ENCODE data around the gene PACSIN2. TPM values are rescaled to one million over a fixed set of nuclear protein-coding genes. Genes with fewer than 3 reads are reported as not detected.
A peak's percentile ranks its signal among the peaks of the same experiment; 100 is the strongest.

PACSIN2 gene
- total and polyA plus RNA-seq, 7 donors, result 44.2 to 126 (median 52.3) TPM

- H3K4me1 ChIP-seq, result peaks cover 0 to 68% (median 61%) of the 10 kb centered on the region in 4 donors
- TF ChIP-seq POLR2AphosphoS5 (IDR thresholded peaks at IDR 0.05) (no peak), CTCF (IDR thresholded peaks at IDR 0.05) (no peak), POLR2A (IDR thresholded peaks at IDR 0.05) (no peak), EP300 (IDR thresholded peaks at IDR 0.05) (no peak)
Measured at GRCh38 chr22:42909363-42910058, 105.4 kb downstream of the PACSIN2 start.

GRCh38 chr22:42908374-42908746 lies 106.6 kb downstream of the PACSIN2 start:
- TF ChIP-seq POLR2AphosphoS5 (IDR thresholded peaks at IDR 0.05), result no peak
- no peak for TF ChIP-seq EP300 (IDR thresholded peaks at IDR 0.05)
- no peak for TF ChIP-seq POLR2A (IDR thresholded peaks at IDR 0.05)
- no peak for TF ChIP-seq CTCF (IDR thresholded peaks at IDR 0.05)
- Histone ChIP-seq H3K36me3 (peaks cover 0 to 9% (median 2%) of the 10 kb centered on the region in 4 donors), H3K4me1 (peaks cover 0 to 70% (median 66%) of the 10 kb centered on the region in 4 donors), H3K4me3 (no peak overlapping the region), H3K9me3 (no peaks in the 10 kb centered on the region), H3K27ac (peak overlapping the region; percentile 66 to 77 (median 76)), H3K27me3 (no peaks in the 10 kb centered on the region)
- intact Hi-C loops (cut with DNase I), result loop anchor here (5.0 kb wide), 3 partner anchors 84 to 124 kb away; no protein-coding TSS in a partner anchor
- 84% methylated on average over 6 of the region's 6 CpGs for WGBS, 2 donors
- no peak for DNase-seq

More at GRCh38 chr22:42909363-42910058, 105.4 kb downstream of the PACSIN2 start:
- intact Hi-C loops (cut with DNase I), result loop anchor here (5.0 kb wide), 3 partner anchors 83 to 123 kb away; no protein-coding TSS in a partner anchor
- H3K9me3 ChIP-seq, result no peaks in the 10 kb centered on the region
- H3K27me3 ChIP-seq, result no peaks in the 10 kb centered on the region
- no peak for DNase-seq
- H3K27ac ChIP-seq, result peak overlapping the region; percentile 11 to 77 (median 76)
- WGBS, 2 donors, result 87 to 90% methylated on average over 14 of the region's 14 CpGs
- H3K36me3 ChIP-seq, result peaks cover 0 to 9% (median 2%) of the 10 kb centered on the region in 4 donors
- no peak overlapping the region for H3K4me3 ChIP-seq

DNA sequence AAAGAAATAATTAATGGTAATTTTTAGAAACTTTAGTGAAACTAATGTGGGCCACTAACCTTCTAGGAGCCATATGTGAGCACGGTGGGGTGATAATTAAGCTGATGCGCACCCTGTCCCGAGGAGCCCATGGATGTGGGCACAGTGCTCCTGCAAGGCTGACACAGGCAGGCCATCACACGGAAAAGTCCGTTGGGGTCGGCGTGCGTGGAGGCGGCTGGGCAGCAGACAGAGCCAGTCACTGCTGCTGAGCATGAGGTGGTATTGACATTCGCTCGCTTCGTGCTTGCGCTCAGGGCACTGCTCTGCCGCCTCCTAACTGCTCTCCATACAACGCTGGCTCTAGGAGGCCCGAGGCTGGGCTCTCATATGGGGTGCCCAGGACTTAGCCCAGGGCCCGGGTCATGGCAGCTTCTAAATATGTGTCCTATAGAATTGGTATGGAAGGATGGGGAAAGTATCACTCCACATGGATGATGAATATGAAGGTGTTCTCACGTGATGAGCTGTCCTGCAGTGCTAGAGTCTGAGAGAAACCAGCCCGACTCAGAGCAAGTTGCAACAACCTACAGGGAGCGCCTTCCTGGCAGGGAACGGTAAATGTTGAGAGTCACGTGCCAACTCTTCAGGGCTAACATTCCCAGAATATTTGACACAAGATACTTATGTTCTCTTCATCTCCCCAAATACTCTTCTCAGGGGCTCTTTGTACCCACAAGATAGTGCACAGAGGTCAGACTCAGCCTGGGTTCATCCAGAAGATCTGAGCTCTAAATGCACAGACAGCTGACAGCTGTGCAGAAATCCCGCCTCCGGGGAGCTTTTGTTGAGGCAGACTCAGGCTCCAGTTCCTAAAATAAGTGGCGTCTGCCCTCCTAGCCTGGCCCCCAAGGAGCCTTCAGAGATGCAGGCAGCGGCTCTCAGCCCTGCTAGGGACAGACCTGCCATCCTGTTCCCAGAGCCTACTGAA lies 107.3 kb downstream of the PACSIN2 start:
- TF ChIP-seq EP300 (IDR thresholded peaks at IDR 0.05) (no peak), POLR2A (IDR thresholded peaks at IDR 0.05) (no peak), CTCF (IDR thresholded peaks at IDR 0.05) (no peak), POLR2AphosphoS5 (IDR thresholded peaks at IDR 0.05) (no peak)
- no peaks in the 10 kb centered on the region for H3K9me3 ChIP-seq
- no peaks in the 10 kb centered on the region for H3K27me3 ChIP-seq
- intact Hi-C loops (cut with DNase I), result loop anchor here (5.0 kb wide), 3 partner anchors 85 to 125 kb away; no protein-coding TSS in a partner anchor
- no peak for DNase-seq
- peak overlapping the region; percentile 66 to 77 (median 76) for H3K27ac ChIP-seq
- peaks cover 0 to 9% (median 2%) of the 10 kb centered on the region in 4 donors for H3K36me3 ChIP-seq
- WGBS, 2 donors, result 87 to 91% methylated on average over 26 of the region's 26 CpGs
- no peak overlapping the region for H3K4me3 ChIP-seq
- peaks cover 0 to 76% (median 72%) of the 10 kb centered on the region in 4 donors for H3K4me1 ChIP-seq

DNA sequence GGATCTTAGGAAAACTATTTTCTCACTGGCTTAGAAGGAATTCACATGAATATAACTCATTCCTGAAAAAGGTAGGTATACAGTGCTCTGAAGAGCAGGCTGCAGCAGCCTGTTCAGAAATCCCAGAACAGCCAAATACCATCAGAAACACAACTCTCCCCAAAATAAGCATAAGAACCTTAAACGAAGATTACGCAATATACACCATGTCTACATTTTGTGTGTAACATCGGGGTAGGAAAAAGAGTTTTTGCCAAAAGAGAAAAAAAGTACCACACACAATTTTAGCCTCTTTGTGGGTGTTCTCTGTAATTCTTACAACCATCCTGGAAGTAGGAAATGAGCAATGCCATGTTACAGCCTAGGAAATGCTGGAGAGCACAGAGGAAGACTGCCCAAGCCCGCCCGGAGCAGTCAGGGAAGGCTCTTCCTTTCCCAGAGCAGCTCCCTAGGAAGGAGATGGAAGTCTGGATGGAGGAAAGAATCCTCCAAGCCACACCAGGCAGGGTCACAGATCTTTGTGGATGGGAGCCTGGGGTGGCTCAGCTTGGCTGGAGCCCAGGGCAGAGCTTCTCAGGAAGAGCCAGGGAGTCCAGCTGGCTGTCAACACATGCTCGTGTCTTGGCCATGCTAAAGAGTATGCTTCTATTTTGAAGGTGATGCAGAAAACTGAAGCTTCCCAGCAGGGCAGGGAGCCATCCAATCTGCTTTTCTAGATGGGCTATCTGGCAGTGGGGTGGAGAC lies 108.2 kb downstream of the PACSIN2 start:
- Histone ChIP-seq H3K4me3 (no peak overlapping the region), H3K27me3 (no peaks in the 10 kb centered on the region), H3K4me1 (peaks cover 0 to 85% (median 76%) of the 10 kb centered on the region in 4 donors), H3K9me3 (no peaks in the 10 kb centered on the region), H3K27ac (peak overlapping the region; percentile 66 to 77 (median 76)), H3K36me3 (peaks cover 0 to 9% (median 2%) of the 10 kb centered on the region in 4 donors)
- TF ChIP-seq POLR2AphosphoS5 (IDR thresholded peaks at IDR 0.05) (peak in 3 of 4 donors; percentile 3 to 54 (median 52)), POLR2A (IDR thresholded peaks at IDR 0.05) (no peak)
- intact Hi-C loops (cut with DNase I), result loop anchor here (5.0 kb wide), 3 partner anchors 86 to 126 kb away; no protein-coding TSS in a partner anchor
- 77 to 85% methylated on average over 6 of the region's 6 CpGs for WGBS, 2 donors
- DNase-seq, result peak; percentile 86

All from sigmoid colon (tissue), 7 donors.